Lower leg skin (tissue), 3 donors: ENCODE measurements around the gene NOL4L.

Source experiments
- CTCF ChIP-seq, 3 donors: fragments of 450-650 bp; IDR thresholded peaks; one replicate each; pipeline ENCODE4 v1.5.1; 2016; ENCODE audit warnings: antibody characterized with exemption in 3 of 3, mild to moderate bottlenecking in 3 of 3, moderate library complexity in 2 of 3
- POLR2A ChIP-seq, 2 donors: fragments of 450-650 bp; IDR thresholded peaks; one replicate each; pipeline ENCODE4 v1.6.1; 2016 to 2017; ENCODE audit warnings: antibody characterized with exemption in 2 of 2, mild to moderate bottlenecking in 1 of 2, moderate library complexity in 1 of 2

- TF ChIP-seq CTCF (IDR thresholded peaks at IDR 0.05) (peak in 1 of 3 donors; percentile 20), POLR2A (IDR thresholded peaks at IDR 0.05) (no peak)
Measured at GRCh38 chr20:32456869-32457478, 128.2 kb downstream of the NOL4L start.
